ENCODE measurements around the gene KCNJ6. TPM values are rescaled to one million over a fixed set of nuclear protein-coding genes. Genes with fewer than 3 reads are reported as not detected.

The KCNJ6 gene
- total RNA-seq, 4 donors from 2014 or later = 0.08 to 0.40 TPM; not detected in 2

DNA sequence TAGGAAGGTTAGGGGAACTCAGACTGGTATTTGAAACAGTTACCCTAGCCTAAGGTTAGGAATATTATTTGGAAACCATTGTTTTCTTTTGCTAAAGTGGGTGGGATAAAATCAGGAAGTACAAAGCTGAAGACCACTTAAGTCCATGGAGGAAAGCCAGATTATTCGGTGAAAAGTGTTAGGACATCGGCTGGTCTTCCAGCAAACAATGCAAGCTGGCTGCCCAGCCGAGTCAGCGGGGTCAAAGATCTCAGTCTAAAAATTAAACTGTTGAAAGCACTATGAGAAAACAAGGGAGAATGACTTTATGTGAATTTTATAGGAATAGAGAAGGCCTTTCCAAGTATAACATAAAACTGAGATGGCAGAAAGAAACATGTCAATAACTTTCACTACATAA lies 231.7 kb downstream of the KCNJ6 start:
- no peaks in the 10 kb centered on the region for H3K9me3 ChIP-seq
- H3K27me3 ChIP-seq = peaks cover 10% of the 10 kb centered on the region
- no peaks in the 10 kb centered on the region for H3K36me3 ChIP-seq
- WGBS, 2 donors (ENCODE audit: low coverage in 1 of 2) = 74 to 77% methylated on average over 4 of the region's 4 CpGs
- H3K4me1 ChIP-seq = no peaks in the 10 kb centered on the region
- no peak for TF ChIP-seq POLR2AphosphoS5 (IDR thresholded peaks at IDR 0.05)
- TF ChIP-seq POLR2A (IDR thresholded peaks at IDR 0.05) = no peak
- TF ChIP-seq, protein P1, sequence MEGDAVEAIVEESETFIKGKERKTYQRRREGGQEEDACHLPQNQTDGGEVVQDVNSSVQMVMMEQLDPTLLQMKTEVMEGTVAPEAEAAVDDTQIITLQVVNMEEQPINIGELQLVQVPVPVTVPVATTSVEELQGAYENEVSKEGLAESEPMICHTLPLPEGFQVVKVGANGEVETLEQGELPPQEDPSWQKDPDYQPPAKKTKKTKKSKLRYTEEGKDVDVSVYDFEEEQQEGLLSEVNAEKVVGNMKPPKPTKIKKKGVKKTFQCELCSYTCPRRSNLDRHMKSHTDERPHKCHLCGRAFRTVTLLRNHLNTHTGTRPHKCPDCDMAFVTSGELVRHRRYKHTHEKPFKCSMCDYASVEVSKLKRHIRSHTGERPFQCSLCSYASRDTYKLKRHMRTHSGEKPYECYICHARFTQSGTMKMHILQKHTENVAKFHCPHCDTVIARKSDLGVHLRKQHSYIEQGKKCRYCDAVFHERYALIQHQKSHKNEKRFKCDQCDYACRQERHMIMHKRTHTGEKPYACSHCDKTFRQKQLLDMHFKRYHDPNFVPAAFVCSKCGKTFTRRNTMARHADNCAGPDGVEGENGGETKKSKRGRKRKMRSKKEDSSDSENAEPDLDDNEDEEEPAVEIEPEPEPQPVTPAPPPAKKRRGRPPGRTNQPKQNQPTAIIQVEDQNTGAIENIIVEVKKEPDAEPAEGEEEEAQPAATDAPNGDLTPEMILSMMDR (IDR thresholded peaks at IDR 0.05) = no peak
- no peak for TF ChIP-seq EP300 (IDR thresholded peaks at IDR 0.05)
- ATAC-seq = no peak
- no peak overlapping the region for H3K4me3 ChIP-seq
- no peak overlapping the region for H3K27ac ChIP-seq

DNA sequence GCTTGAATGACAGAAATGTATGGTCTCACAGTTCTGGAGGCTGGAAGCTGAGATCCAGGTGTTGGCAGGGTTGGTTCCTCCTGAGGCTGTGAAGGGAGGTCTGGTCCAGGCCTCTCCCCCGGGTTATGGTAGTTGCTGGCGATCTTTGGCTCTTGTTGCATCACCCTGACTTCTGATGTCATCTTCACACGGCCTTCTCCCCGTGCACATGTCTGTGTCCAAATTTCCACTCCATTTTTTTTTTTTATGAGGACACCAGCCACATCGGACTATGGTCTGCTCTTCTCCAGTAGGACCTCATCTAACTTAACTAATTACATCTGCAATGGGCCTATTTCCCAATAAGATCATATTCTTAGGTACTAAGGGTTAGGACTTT lies 232.2 kb downstream of the KCNJ6 start:
- no peaks in the 10 kb centered on the region for H3K36me3 ChIP-seq
- WGBS, 2 donors (ENCODE audit: low coverage in 1 of 2) = 94 to 95% methylated on average over 5 of the region's 5 CpGs

DNA sequence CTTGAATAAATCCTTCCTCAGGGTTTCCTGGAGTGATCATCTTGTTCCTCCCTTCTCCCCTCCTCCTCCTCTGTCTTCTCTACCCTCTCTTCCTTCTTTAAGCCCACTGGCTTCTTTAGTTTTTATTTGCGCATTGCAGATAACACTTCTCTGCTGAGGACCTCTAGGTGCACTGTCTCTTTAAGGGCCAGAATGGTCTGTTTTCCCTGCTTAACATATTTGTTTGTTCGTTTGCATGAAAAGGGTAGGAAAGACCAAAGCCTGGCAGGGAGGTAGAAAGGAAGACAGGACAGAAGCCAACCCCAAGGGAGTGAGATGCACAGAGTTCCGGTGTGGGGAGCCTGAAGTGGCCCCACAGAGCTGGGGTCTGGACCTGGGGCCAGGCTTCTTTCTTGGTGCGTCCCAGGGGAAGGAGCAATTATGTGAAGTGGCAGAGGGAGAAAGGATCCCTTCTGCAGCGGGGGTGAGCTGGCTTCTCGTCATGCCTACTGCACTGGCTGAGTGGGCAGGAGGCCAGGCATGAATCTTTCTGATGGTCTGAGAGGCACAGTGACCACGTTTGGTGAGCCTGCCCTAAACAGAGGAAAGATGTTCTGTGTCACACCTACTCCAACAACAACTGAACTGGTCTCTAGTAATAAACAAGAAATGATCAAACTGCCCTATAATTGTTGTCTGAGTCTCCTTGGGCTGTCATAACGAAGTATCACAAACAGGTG lies 232.7 kb downstream of the KCNJ6 start:
- Histone ChIP-seq H3K27me3 (peaks cover 10% of the 10 kb centered on the region), H3K9me3 (no peaks in the 10 kb centered on the region), H3K4me1 (no peaks in the 10 kb centered on the region), H3K36me3 (no peaks in the 10 kb centered on the region), H3K27ac (no peak overlapping the region), H3K4me3 (no peak overlapping the region)
- WGBS, 2 donors (ENCODE audit: low coverage in 1 of 2) = 39 to 100% methylated on average over 1 to 4 of the region's 8 CpGs
- no peak for ATAC-seq
- TF ChIP-seq EP300 (IDR thresholded peaks at IDR 0.05) (no peak), POLR2AphosphoS5 (IDR thresholded peaks at IDR 0.05) (no peak), POLR2A (IDR thresholded peaks at IDR 0.05) (no peak)
- TF ChIP-seq, protein P1 (IDR thresholded peaks at IDR 0.05) = no peak

More for the DNA sequence above, 232.2 kb downstream of the KCNJ6 start:
- TF ChIP-seq POLR2AphosphoS5 (IDR thresholded peaks at IDR 0.05) (no peak), POLR2A (IDR thresholded peaks at IDR 0.05) (no peak), EP300 (IDR thresholded peaks at IDR 0.05) (no peak)
- TF ChIP-seq, protein P1 (IDR thresholded peaks at IDR 0.05) = no peak
- H3K27me3 ChIP-seq = peaks cover 10% of the 10 kb centered on the region
- no peak overlapping the region for H3K4me3 ChIP-seq
- no peaks in the 10 kb centered on the region for H3K4me1 ChIP-seq
- H3K27ac ChIP-seq = no peak overlapping the region
- no peaks in the 10 kb centered on the region for H3K9me3 ChIP-seq
- no peak for ATAC-seq

DNA sequence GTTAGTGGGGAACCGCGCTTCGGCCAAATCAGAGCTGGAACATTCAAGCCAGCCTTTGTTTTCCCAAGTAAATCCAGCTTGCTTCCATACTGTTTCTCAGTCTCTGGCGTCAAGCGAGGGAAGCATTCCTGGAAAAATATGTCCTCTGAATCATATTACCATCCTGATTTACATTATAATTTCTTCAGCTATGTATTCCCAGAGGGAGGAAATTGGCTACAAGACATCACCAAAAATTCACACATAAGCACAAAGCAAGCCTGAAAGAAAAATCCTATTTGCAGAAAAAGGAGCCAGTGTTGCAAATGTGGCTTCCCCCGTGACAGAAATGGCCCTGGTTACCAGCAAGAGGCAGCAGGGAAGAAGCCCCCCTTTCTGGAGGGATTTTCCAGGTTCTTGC lies 233.3 kb downstream of the KCNJ6 start:
- TF ChIP-seq, protein P1 (IDR thresholded peaks at IDR 0.05) = no peak
- TF ChIP-seq POLR2AphosphoS5 (IDR thresholded peaks at IDR 0.05) (no peak), POLR2A (IDR thresholded peaks at IDR 0.05) (no peak), EP300 (IDR thresholded peaks at IDR 0.05) (no peak)
- ATAC-seq = no peak
- H3K27me3 ChIP-seq = peaks cover 10% of the 10 kb centered on the region
- H3K36me3 ChIP-seq = no peaks in the 10 kb centered on the region
- no peak overlapping the region for H3K27ac ChIP-seq
- no peak overlapping the region for H3K4me3 ChIP-seq
- no peaks in the 10 kb centered on the region for H3K9me3 ChIP-seq
- WGBS, 2 donors (ENCODE audit: low coverage in 1 of 2) = 42 to 58% methylated on average over 3 to 6 of the region's 6 CpGs
- H3K4me1 ChIP-seq = no peaks in the 10 kb centered on the region

DNA sequence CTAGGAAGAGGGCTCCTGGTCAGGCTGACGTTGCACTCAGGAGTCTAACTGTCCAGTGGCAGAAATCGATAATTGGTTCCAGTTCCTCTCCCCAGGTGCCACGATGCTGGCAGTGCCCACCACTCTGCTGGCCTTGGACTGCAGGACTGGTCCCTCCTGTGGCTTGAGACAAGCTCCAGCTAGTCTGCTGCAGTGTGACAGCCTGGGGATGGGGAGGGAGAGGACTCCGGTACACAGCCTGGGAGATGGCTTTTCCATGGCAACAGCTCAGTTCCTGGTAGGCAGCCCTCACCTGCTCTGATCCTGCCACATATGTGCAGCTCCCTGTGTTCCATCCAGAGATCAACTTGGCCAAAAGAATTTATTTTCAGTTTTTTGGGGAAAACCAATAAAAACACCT lies 239.3 kb downstream of the KCNJ6 start:
- H3K27me3 ChIP-seq = peaks cover 36% of the 10 kb centered on the region
- H3K36me3 ChIP-seq = no peaks in the 10 kb centered on the region
- ATAC-seq = no peak
- WGBS, 2 donors (ENCODE audit: low coverage in 1 of 2) = 100% methylated on average over 1 of the region's 4 CpGs; no CpG with 5 or more reads in 1 of the 2 donors
- no peak overlapping the region for H3K4me3 ChIP-seq
- no peaks in the 10 kb centered on the region for H3K9me3 ChIP-seq
- H3K27ac ChIP-seq = no peak overlapping the region
- TF ChIP-seq POLR2AphosphoS5 (IDR thresholded peaks at IDR 0.05) = no peak
- TF ChIP-seq EP300 (IDR thresholded peaks at IDR 0.05) = no peak
- TF ChIP-seq, protein P1 (IDR thresholded peaks at IDR 0.05) = no peak
- TF ChIP-seq POLR2A (IDR thresholded peaks at IDR 0.05) = no peak
- peaks cover 0 to 8% (median 0%) of the 10 kb centered on the region in 3 donors for H3K4me1 ChIP-seq
